PFSK-1 (cell line): ENCODE data around the gene IL2RA.

Experiments
- FOXP2 ChIP-seq: optimal IDR thresholded peaks from 2 replicates; pipeline ENCODE3; 2011; ENCODE audit warnings: borderline replicate concordance, control low read depth, inconsistent platforms; ENCODE audit not compliant: insufficient read depth; ENCODE audit errors: extremely low read length, extremely low read depth
- SIN3A ChIP-seq: IDR thresholded peaks from 2 replicates; pipeline ENCODE4 v1.6.1; 2012; ENCODE audit warnings: mild to moderate bottlenecking, low read length, moderate library complexity, borderline replicate concordance; ENCODE audit not compliant: insufficient read depth

- TF ChIP-seq SIN3A (no peak), FOXP2 (no peak)
These were observed 39.5 kb downstream of the IL2RA start for GRCh38 chr10:6022660-6023059.
